ENCODE measurements around the gene ST7L.

The ST7L gene

DNA sequence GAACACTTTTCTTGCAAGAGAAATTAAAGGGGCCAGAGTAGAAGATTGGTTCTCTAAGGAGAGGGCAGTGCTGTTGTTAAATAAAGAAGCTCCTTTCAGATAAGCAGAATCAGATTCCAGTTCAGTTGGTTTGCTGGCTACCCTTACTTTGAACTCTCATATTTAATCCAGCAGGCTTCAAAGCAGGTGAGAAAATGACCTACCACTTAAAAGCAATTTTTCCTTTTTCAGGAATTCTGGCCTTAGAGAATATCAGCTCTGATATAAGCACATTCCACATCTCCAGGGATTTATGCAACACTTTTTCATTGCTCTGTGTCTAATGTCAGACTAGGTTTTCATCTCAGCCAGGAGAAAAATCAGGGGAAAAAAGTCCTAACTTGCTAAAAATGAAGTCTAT, 81.5 kb downstream of the ST7L start:
- no peak overlapping the region for H3K27ac ChIP-seq (ENCODE audit: low read length)
- no peaks in the 10 kb centered on the region for H3K9me3 ChIP-seq (replicated peaks; ENCODE audit: insufficient read depth, low read length)
- TF ChIP-seq EZH2phosphoT487 (IDR thresholded peaks at IDR 0.05; ENCODE audit: low read length) (no peak), EZH2 (optimal IDR thresholded peaks at IDR 0.05; ENCODE audit: low read depth, low read length) (no peak)
- TF ChIP-seq, protein P1, sequence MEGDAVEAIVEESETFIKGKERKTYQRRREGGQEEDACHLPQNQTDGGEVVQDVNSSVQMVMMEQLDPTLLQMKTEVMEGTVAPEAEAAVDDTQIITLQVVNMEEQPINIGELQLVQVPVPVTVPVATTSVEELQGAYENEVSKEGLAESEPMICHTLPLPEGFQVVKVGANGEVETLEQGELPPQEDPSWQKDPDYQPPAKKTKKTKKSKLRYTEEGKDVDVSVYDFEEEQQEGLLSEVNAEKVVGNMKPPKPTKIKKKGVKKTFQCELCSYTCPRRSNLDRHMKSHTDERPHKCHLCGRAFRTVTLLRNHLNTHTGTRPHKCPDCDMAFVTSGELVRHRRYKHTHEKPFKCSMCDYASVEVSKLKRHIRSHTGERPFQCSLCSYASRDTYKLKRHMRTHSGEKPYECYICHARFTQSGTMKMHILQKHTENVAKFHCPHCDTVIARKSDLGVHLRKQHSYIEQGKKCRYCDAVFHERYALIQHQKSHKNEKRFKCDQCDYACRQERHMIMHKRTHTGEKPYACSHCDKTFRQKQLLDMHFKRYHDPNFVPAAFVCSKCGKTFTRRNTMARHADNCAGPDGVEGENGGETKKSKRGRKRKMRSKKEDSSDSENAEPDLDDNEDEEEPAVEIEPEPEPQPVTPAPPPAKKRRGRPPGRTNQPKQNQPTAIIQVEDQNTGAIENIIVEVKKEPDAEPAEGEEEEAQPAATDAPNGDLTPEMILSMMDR (IDR thresholded peaks at IDR 0.05; ENCODE audit: low read length), result no peak
- H3K4me2 ChIP-seq (ENCODE audit: low read depth, low read length), result no peak overlapping the region
- H3F3A ChIP-seq (ENCODE audit: insufficient read depth, low read length), result no peaks in the 10 kb centered on the region
- no peaks in the 10 kb centered on the region for H3K9me2 ChIP-seq (replicated peaks; ENCODE audit: insufficient read depth, low read length)
- no peak overlapping the region for H3K9ac ChIP-seq (ENCODE audit: low read length)
- no peak overlapping the region for H3K4me3 ChIP-seq (ENCODE audit: low read length)
- no peak overlapping the region for H2AFZ ChIP-seq (ENCODE audit: low read length)
- H3K4me1 ChIP-seq (ENCODE audit: low read length), result no peaks in the 10 kb centered on the region
- H3K27me3 ChIP-seq (replicated peaks; ENCODE audit: insufficient read depth, low read length), result no peaks in the 10 kb centered on the region
- no peaks in the 10 kb centered on the region for H3K79me2 ChIP-seq (ENCODE audit: low read length)
- no peaks in the 10 kb centered on the region for H3K36me3 ChIP-seq (replicated peaks; ENCODE audit: insufficient read depth, low read length)
- H4K20me1 ChIP-seq (ENCODE audit: insufficient read depth, low read length), result no peaks in the 10 kb centered on the region
- no peak for DNase-seq

DNA sequence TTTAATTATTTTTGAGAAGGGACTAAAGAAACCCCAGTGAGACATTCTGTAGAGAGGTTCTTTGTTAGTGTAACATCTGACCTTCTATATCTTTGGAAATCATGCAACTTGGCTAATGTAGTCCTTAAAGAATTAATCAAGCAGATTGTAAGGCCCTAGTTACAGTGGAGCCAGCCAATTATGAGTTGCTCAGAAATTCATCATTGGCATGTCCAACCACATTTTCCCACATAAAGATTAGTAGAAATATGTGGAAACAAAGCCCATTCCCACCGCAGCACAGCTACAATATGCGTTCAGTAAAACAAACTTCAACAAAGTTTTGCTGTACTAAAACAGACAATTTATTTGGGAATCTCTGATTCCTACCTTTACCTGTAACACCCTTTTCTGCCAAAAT, 82.4 kb downstream of the ST7L start:
- Histone ChIP-seq H3K36me3 (replicated peaks; ENCODE audit: insufficient read depth, low read length) (no peaks in the 10 kb centered on the region), H2AFZ (ENCODE audit: low read length) (no peak overlapping the region), H3K79me2 (ENCODE audit: low read length) (no peaks in the 10 kb centered on the region), H3K4me1 (ENCODE audit: low read length) (no peaks in the 10 kb centered on the region), H3K4me2 (ENCODE audit: low read depth, low read length) (no peak overlapping the region), H3K27me3 (replicated peaks; ENCODE audit: insufficient read depth, low read length) (no peaks in the 10 kb centered on the region), H3K9ac (ENCODE audit: low read length) (no peak overlapping the region), H3K9me3 (replicated peaks; ENCODE audit: insufficient read depth, low read length) (no peaks in the 10 kb centered on the region), H4K20me1 (ENCODE audit: insufficient read depth, low read length) (no peaks in the 10 kb centered on the region), H3K4me3 (ENCODE audit: low read length) (no peak overlapping the region), H3K9me2 (replicated peaks; ENCODE audit: insufficient read depth, low read length) (no peaks in the 10 kb centered on the region), H3F3A (ENCODE audit: insufficient read depth, low read length) (no peaks in the 10 kb centered on the region), H3K27ac (ENCODE audit: low read length) (no peak overlapping the region)
- DNase-seq, result no peak
- no peak for TF ChIP-seq EZH2 (optimal IDR thresholded peaks at IDR 0.05; ENCODE audit: low read depth, low read length)
- no peak for TF ChIP-seq EZH2phosphoT487 (IDR thresholded peaks at IDR 0.05; ENCODE audit: low read length)

DNA sequence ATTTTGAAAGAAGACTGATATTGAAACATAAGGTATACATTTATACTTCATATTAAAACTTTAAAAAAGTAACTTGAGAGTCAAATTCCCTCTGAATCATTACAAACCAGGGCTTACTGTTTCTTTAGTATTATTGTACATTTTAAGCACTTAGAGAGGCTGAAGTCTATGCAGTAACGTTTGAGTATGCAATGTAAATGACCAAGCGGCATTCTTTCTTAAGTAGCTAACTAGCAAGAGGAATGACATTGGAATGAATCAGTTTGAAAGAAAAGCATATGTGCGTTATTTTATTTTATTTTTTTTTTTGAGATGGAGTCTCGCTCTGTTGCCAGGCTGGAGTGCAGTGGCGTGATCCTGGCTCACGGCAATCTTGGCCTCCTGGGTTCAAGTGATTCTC, 85.9 kb downstream of the ST7L start:
- Histone ChIP-seq H3K27ac (ENCODE audit: low read length) (no peak overlapping the region), H3K9me2 (replicated peaks; ENCODE audit: insufficient read depth, low read length) (no peaks in the 10 kb centered on the region), H3K9ac (ENCODE audit: low read length) (no peak overlapping the region), H3K4me1 (ENCODE audit: low read length) (no peaks in the 10 kb centered on the region), H3K4me3 (ENCODE audit: low read length) (no peak overlapping the region), H3K79me2 (ENCODE audit: low read length) (no peaks in the 10 kb centered on the region), H3K36me3 (replicated peaks; ENCODE audit: insufficient read depth, low read length) (no peaks in the 10 kb centered on the region), H3F3A (ENCODE audit: insufficient read depth, low read length) (no peaks in the 10 kb centered on the region), H3K9me3 (replicated peaks; ENCODE audit: insufficient read depth, low read length) (no peaks in the 10 kb centered on the region), H4K20me1 (ENCODE audit: insufficient read depth, low read length) (no peaks in the 10 kb centered on the region), H3K4me2 (ENCODE audit: low read depth, low read length) (no peak overlapping the region), H2AFZ (ENCODE audit: low read length) (no peak overlapping the region), H3K27me3 (replicated peaks; ENCODE audit: insufficient read depth, low read length) (no peaks in the 10 kb centered on the region)
- DNase-seq, result no peak
- TF ChIP-seq EZH2phosphoT487 (IDR thresholded peaks at IDR 0.05; ENCODE audit: low read length) (no peak), EZH2 (optimal IDR thresholded peaks at IDR 0.05; ENCODE audit: low read depth, low read length) (no peak)
- TF ChIP-seq, protein P1 (IDR thresholded peaks at IDR 0.05; ENCODE audit: low read length), result no peak

DNA sequence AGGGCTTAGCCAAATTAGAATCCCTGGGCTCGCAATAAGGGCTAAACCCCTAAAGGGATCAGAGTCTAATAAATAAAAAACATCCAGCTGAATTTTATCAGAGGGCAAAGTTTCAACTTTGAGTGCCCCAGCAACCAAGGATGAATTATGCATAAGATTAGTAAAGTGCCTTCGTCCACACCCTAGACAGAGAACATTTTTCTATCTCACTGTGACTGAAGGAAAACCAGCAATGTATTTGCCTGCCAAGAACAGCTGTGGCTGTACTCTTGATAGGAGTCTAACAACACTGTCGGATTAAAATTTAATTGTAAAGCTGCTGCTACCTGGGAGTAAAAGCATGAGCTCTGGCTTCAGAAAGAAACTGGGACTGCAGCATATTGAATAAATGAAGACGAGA, 86.9 kb downstream of the ST7L start:
- H3K9me2 ChIP-seq (replicated peaks; ENCODE audit: insufficient read depth, low read length), result no peaks in the 10 kb centered on the region
- H3K36me3 ChIP-seq (replicated peaks; ENCODE audit: insufficient read depth, low read length), result no peaks in the 10 kb centered on the region
- no peak overlapping the region for H3K4me2 ChIP-seq (ENCODE audit: low read depth, low read length)
- H3K79me2 ChIP-seq (ENCODE audit: low read length), result no peaks in the 10 kb centered on the region
- no peaks in the 10 kb centered on the region for H4K20me1 ChIP-seq (ENCODE audit: insufficient read depth, low read length)
- no peak overlapping the region for H2AFZ ChIP-seq (ENCODE audit: low read length)
- no peaks in the 10 kb centered on the region for H3K9me3 ChIP-seq (replicated peaks; ENCODE audit: insufficient read depth, low read length)
- no peaks in the 10 kb centered on the region for H3K4me1 ChIP-seq (ENCODE audit: low read length)
- TF ChIP-seq, protein P1 (IDR thresholded peaks at IDR 0.05; ENCODE audit: low read length), result no peak
- TF ChIP-seq EZH2phosphoT487 (IDR thresholded peaks at IDR 0.05; ENCODE audit: low read length) (no peak), EZH2 (optimal IDR thresholded peaks at IDR 0.05; ENCODE audit: low read depth, low read length) (no peak)
- no peaks in the 10 kb centered on the region for H3F3A ChIP-seq (ENCODE audit: insufficient read depth, low read length)
- H3K27ac ChIP-seq (ENCODE audit: low read length), result no peak overlapping the region
- no peak overlapping the region for H3K9ac ChIP-seq (ENCODE audit: low read length)
- H3K4me3 ChIP-seq (ENCODE audit: low read length), result no peak overlapping the region
- no peak for DNase-seq
- no peaks in the 10 kb centered on the region for H3K27me3 ChIP-seq (replicated peaks; ENCODE audit: insufficient read depth, low read length)
